AG09319 (cell line): ENCODE results near the gene SYCE3.

Source experiments
- DNase-seq: peaks from one replicate; pipeline ENCODE4 v3.0.0-alpha.2; 2010; ENCODE audit warnings: low read depth; ENCODE audit errors: extremely low read depth
- TF ChIP-seq, protein P1 (sequence below): IDR thresholded peaks from 2 replicates; pipeline ENCODE4 v1.5.1; 2011; ENCODE audit warnings: low read depth, mild to moderate bottlenecking, inconsistent platforms, low read length, moderate library complexity

Gene SYCE3

DNA sequence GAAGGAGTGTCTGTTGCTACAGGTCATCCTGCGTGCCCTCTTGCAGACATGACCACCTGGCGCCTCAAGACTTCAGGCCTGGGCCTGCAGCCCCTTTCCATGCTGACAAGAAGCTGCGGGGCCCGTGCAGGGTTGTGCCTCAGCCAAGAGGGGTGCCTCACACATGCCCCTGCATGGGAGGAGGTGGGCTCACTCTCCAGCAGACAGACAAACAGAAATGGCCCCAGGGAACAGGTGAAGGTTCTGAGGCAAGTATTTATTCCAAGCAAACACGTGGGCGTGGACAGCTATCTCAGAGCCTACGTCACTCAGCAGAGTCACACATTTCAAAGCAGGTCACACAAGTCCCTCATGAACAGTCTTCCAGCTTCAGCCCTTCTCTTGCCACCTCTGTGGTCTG lies 5.9 kb upstream of the SYCE3 start:
- DNase-seq, result no peak
- TF ChIP-seq, protein P1, sequence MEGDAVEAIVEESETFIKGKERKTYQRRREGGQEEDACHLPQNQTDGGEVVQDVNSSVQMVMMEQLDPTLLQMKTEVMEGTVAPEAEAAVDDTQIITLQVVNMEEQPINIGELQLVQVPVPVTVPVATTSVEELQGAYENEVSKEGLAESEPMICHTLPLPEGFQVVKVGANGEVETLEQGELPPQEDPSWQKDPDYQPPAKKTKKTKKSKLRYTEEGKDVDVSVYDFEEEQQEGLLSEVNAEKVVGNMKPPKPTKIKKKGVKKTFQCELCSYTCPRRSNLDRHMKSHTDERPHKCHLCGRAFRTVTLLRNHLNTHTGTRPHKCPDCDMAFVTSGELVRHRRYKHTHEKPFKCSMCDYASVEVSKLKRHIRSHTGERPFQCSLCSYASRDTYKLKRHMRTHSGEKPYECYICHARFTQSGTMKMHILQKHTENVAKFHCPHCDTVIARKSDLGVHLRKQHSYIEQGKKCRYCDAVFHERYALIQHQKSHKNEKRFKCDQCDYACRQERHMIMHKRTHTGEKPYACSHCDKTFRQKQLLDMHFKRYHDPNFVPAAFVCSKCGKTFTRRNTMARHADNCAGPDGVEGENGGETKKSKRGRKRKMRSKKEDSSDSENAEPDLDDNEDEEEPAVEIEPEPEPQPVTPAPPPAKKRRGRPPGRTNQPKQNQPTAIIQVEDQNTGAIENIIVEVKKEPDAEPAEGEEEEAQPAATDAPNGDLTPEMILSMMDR, result no peak

DNA sequence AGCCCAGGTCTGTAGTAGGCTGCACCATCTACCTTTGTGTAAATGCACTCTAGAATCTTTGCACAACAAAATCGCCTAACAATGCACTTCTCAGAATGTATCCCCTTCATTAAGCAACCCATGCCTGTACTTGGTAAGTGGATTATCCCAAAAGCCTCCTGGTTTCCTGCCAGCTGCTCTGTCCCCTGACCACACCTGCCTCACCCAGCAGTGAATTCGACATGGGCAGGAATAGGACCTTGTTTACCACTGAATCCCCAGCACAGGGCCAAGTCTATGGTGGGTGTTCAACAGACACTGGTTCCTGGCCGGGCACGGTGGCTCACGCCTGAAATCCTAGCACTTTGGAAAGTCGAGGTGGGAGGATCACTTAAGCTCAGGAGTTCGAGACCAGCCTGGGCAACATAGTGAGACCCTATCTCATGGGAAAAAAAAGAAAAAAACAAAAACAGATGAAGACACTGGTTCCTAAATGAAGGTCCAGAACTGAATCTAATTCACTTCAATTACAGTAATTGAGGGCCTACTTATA lies 5.1 kb upstream of the SYCE3 start:
- no peak for DNase-seq
- TF ChIP-seq, protein P1, result no peak

DNA sequence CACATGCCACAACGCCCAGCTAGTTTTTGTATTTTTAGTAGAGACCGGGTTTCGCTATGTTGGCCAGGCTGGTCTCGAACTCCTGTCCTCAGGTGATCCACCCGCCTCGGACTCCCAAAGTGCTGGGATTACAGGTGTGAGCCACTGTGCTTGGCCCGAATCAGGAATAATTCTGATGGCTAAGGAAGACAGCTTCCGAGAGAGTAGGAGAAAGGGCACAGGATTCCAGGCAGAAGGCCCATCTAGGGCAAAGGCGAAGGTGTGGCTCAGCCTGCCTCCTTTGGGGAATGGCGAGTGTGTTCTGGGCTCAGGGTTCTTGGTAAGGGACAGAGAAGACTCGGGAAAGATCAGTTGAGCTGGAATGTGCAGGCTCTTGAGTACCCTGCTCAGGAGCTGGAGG lies 1.6 kb upstream of the SYCE3 start:
- DNase-seq, result no peak
- TF ChIP-seq, protein P1, result no peak

GRCh38 chr22:50563413-50564160 lies 868 bp upstream of the SYCE3 start:
- TF ChIP-seq, protein P1, result no peak
- DNase-seq, result no peak

- TF ChIP-seq, protein P1, result no peak
- DNase-seq, result no peak
Observed at GRCh38 chr22:50561401-50562358, 1.0 kb downstream of the SYCE3 start.

GRCh38 chr22:50560034-50560433 lies 2.7 kb downstream of the SYCE3 start:
- TF ChIP-seq, protein P1, result no peak
- DNase-seq, result no peak

DNA sequence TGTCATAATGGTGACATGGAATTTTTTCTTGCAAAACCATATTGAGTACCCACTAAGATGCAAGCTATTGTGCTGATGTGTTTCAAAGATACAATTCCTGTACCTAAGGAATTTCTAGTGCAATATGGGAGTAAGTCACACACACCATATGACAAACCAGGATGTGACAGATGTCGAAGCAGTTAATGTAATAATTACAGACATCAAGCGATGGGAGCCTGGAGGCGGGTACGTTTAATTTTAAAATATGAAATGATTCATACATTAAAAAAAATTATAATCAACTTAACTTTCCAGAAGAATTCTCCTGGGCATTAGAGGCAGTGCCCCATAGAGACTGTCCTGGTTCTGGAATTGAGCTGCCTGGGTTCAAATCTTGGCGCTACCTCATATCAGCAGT lies 6.0 kb downstream of the SYCE3 start:
- no peak for DNase-seq
- TF ChIP-seq, protein P1, result no peak
